Loucy (cell line): ENCODE results near the gene CLEC18B.

ENCODE experiments used
- CTCF ChIP-seq: fragments of 200-600 bp; sonication (generic); conservative IDR thresholded peaks from 2 replicates; pipeline ENCODE4 v1.5.1; 2014; ENCODE audit warnings: mild to moderate bottlenecking, antibody characterized with exemption, low read length
- EZH2phosphoT487 ChIP-seq: fragments of 200-600 bp; IDR thresholded peaks from 2 replicates; pipeline ENCODE4 v1.6.1; 2018; ENCODE audit warnings: antibody characterized with exemption, mild to moderate bottlenecking, moderate library complexity, borderline replicate concordance

GRCh38 chr16:74447578-74447977 lies 26.3 kb upstream of the CLEC18B start:
- no peak for TF ChIP-seq CTCF
- TF ChIP-seq EZH2phosphoT487 = no peak
